Hepatocyte (in vitro differentiated cells): ENCODE measurements around the gene NAA15.

Experiments
- EZH2 ChIP-seq: fragments of 200-600 bp; sonication (generic); IDR thresholded peaks from 2 replicates; pipeline ENCODE4 v1.6.1; 2016; ENCODE audit warnings: antibody characterized with exemption, mild to moderate bottlenecking, borderline replicate concordance
- EZH2phosphoT487 ChIP-seq: fragments of 200-600 bp; sonication (generic); IDR thresholded peaks from one replicate; pipeline ENCODE4 v1.6.1; 2018; ENCODE audit warnings: antibody characterized with exemption, mild to moderate bottlenecking, low read depth, moderate library complexity; ENCODE audit not compliant: unreplicated experiment, severe bottlenecking
- TF ChIP-seq, protein P1 (sequence below): fragments of 200-600 bp; sonication (generic); IDR thresholded peaks from 2 replicates; pipeline ENCODE4 v1.5.1; 2016; ENCODE audit warnings: antibody characterized with exemption, mild to moderate bottlenecking; ENCODE audit not compliant: poor library complexity

DNA sequence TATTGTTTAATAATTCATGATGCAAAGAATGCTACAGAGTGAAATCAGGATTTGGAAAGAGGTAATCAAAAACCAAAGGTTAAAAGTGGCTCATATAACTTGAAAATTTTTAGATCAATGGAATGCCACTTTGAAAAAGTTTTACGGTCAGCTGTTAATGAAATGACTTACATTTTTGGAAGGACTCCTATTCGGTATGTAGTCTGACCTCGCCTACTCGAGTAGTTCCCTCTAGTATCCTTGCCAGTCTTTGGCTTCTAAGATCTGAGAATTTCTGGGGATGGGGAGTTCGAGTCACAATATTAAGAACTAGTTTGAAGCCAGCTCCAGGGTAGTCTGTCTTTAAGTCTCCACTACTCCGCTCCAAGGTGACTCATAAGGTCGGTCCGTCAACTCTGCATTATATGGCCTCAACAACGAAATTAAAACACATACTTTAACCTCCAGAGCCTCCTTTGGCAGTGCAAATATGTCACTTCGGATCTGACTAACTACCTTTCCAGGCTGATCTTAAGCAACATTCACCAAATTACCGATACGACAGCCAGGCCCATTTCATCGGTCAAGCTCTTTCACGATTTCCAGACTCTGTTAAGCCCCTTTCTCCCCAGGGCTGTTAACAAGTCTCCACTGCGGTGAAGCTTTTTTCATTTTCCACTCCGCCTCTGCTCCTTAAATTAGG, 733 bp upstream of the NAA15 start:
- TF ChIP-seq, protein P1, sequence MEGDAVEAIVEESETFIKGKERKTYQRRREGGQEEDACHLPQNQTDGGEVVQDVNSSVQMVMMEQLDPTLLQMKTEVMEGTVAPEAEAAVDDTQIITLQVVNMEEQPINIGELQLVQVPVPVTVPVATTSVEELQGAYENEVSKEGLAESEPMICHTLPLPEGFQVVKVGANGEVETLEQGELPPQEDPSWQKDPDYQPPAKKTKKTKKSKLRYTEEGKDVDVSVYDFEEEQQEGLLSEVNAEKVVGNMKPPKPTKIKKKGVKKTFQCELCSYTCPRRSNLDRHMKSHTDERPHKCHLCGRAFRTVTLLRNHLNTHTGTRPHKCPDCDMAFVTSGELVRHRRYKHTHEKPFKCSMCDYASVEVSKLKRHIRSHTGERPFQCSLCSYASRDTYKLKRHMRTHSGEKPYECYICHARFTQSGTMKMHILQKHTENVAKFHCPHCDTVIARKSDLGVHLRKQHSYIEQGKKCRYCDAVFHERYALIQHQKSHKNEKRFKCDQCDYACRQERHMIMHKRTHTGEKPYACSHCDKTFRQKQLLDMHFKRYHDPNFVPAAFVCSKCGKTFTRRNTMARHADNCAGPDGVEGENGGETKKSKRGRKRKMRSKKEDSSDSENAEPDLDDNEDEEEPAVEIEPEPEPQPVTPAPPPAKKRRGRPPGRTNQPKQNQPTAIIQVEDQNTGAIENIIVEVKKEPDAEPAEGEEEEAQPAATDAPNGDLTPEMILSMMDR: no peak
- TF ChIP-seq EZH2: no peak
- no peak for TF ChIP-seq EZH2phosphoT487
